Measurements from ENCODE around the gene RAB23. TPM values are rescaled to one million over a fixed set of nuclear protein-coding genes. Genes with fewer than 3 reads are reported as not detected.

Gene RAB23
- total and polyA plus RNA-seq, 2 of the 8 experiments (the other 6 are each of a cell fraction or from before 2014, with no cell fraction given) = 6.5 to 17.2 TPM

GRCh38 chr6:57143690-57144089 is 78.4 kb downstream of the RAB23 start:
- H2BK5ac ChIP-seq (ENCODE audit: low read depth, low read length) = no peak overlapping the region
- H3K4me3 ChIP-seq (ENCODE audit: extremely low read depth in 1 of 4, insufficient read depth in 2 of 4, low read depth in 3 of 4, low read length in 4 of 4) = no peak overlapping the region
- no peaks in the 10 kb centered on the region for H3K79me1 ChIP-seq (ENCODE audit: low read depth, low read length)
- H3K27ac ChIP-seq (ENCODE audit: low read depth, low read length) = no peak overlapping the region
- H3K14ac ChIP-seq (ENCODE audit: insufficient read length) = no peak overlapping the region
- H3K79me2 ChIP-seq (ENCODE audit: control insufficient read depth in 1 of 2, insufficient read depth in 2 of 2, low read length in 2 of 2) = no peaks in the 10 kb centered on the region
- peaks cover 0 to 2% of the 10 kb centered on the region in 2 experiments for H4K20me1 ChIP-seq (replicated peaks in 1 of 2; ENCODE audit: control insufficient read depth in 1 of 2, insufficient read depth in 2 of 2, low read length in 2 of 2)
- no peak overlapping the region for H3K23ac ChIP-seq (ENCODE audit: insufficient read length)
- no peak overlapping the region for H2BK20ac ChIP-seq (ENCODE audit: low read length)
- H2BK12ac ChIP-seq (ENCODE audit: low read depth, low read length) = no peak overlapping the region
- no peak overlapping the region for H4K8ac ChIP-seq (ENCODE audit: extremely low read depth, insufficient read depth, low read length)
- ChIA-PET POLR2A (ENCODE audit: partially characterized antibody) (no interaction called here), CTCF (ENCODE audit: partially characterized antibody) (no interaction called here)
- H2AFZ ChIP-seq (ENCODE audit: low read length) = no peak overlapping the region
- no peak overlapping the region for H2BK15ac ChIP-seq (ENCODE audit: low read length)
- H3K56ac ChIP-seq (replicated peaks; ENCODE audit: insufficient read length, low read depth, low read length) = no peak overlapping the region
- no peak overlapping the region for H3K4ac ChIP-seq (replicated peaks; ENCODE audit: insufficient read length, low read depth, low read length)
- H2AK5ac ChIP-seq (ENCODE audit: low read depth, low read length) = no peak overlapping the region
- no peak overlapping the region for H4K5ac ChIP-seq (ENCODE audit: insufficient read length, low read depth, low read length)
- no peak overlapping the region for H3K9ac ChIP-seq (replicated peaks in 1 of 4; ENCODE audit: extremely low read depth in 1 of 4, low read depth in 3 of 4, low read length in 3 of 4)
- DNase-seq (ENCODE audit: low read depth in 1 of 2, low spot score in 2 of 2) (no peak), FAIRE-seq (no peak)
- no peak overlapping the region for H2BK120ac ChIP-seq (replicated peaks; ENCODE audit: low read depth, low read length)
- H3K36me3 ChIP-seq (ENCODE audit: control insufficient read depth in 2 of 4, insufficient read depth in 4 of 4, low read length in 3 of 4) = peaks cover 0 to 28% (median 11%) of the 10 kb centered on the region in 4 experiments; a peak in 5 of 8 replicates
- WGBS, 2 experiments (ENCODE audit: extremely low coverage in 1 of 2, insufficient coverage in 1 of 2, insufficient read length in 1 of 2, insufficient replicate concordance in 2 of 2, low coverage in 1 of 2, low lambda C conversion rate in 2 of 2, missing lambda C conversion rate in 1 of 2) = 91% methylated on average over 1 of the region's 1 CpG; no CpG with 5 or more reads in 1 of the 2 experiments
- H3K4me2 ChIP-seq (ENCODE audit: insufficient read depth in 1 of 2, low read depth in 2 of 2, low read length in 2 of 2) = no peak overlapping the region
- no peak overlapping the region for H3K18ac ChIP-seq (ENCODE audit: extremely low read depth, low read length)
- H3K27me3 ChIP-seq (replicated peaks in 1 of 4; ENCODE audit: control insufficient read depth in 3 of 4, extremely low read depth in 1 of 4, insufficient read depth in 3 of 4, low read length in 3 of 4) = no peaks in the 10 kb centered on the region
- no peaks in the 10 kb centered on the region for H3K4me1 ChIP-seq (replicated peaks in 1 of 4; ENCODE audit: control insufficient read depth in 3 of 4, insufficient read depth in 4 of 4, low read length in 3 of 4)
- no peaks in the 10 kb centered on the region; the same call in 1 of the 2 replicates for H3K23me2 ChIP-seq (ENCODE audit: low read depth, low read length)
- no peak overlapping the region for H4K91ac ChIP-seq (replicated peaks; ENCODE audit: insufficient read length, low read length)
- no peaks in the 10 kb centered on the region for H3K9me3 ChIP-seq (ENCODE audit: insufficient read depth in 2 of 2, low read depth in 1 of 2, low read length in 1 of 2)
- no peak for TF ChIP-seq CHD2 (IDR thresholded peaks at IDR 0.05; ENCODE audit: low read length)
- TF ChIP-seq POLR2A (IDR thresholded peaks at IDR 0.05; ENCODE audit: control extremely low read depth in 1 of 2, low read depth in 2 of 2, low read length in 2 of 2) = no peak
- TF ChIP-seq POLR2AphosphoS5 (IDR thresholded peaks at IDR 0.05; ENCODE audit: low read depth, low read length) = no peak
- no peak for TF ChIP-seq RAD21 (IDR thresholded peaks at IDR 0.05 in 1 of 2, conservative IDR thresholded peaks at IDR 0.05 in 1 of 2; ENCODE audit: low read depth in 2 of 2, low read length in 2 of 2)
- no peak for TF ChIP-seq SUZ12 (IDR thresholded peaks at IDR 0.05; ENCODE audit: low read length)
- TF ChIP-seq SAP30 (IDR thresholded peaks at IDR 0.05; ENCODE audit: insufficient read depth, insufficient replicate concordance, low read length) = no peak
- no peak for TF ChIP-seq TBP (IDR thresholded peaks at IDR 0.05; ENCODE audit: low read depth, low read length)
- TF ChIP-seq TAF7 (optimal IDR thresholded peaks at IDR 0.05; ENCODE audit: borderline replicate concordance, low read depth, low read length) = no peak
- TF ChIP-seq RBBP5 (IDR thresholded peaks at IDR 0.05; ENCODE audit: borderline replicate concordance, low read depth, low read length) = no peak
- no peak for TF ChIP-seq JUN (IDR thresholded peaks at IDR 0.05; ENCODE audit: low read depth, low read length)
- TF ChIP-seq GTF2F1 (IDR thresholded peaks at IDR 0.05; ENCODE audit: borderline replicate concordance, low read depth, low read length) = no peak
- TF ChIP-seq SP4 (IDR thresholded peaks at IDR 0.05; ENCODE audit: low read length) = no peak
- TF ChIP-seq CTBP2 (IDR thresholded peaks at IDR 0.05; ENCODE audit: borderline replicate concordance, insufficient read depth, insufficient read length, low read length) = no peak
- no peak for TF ChIP-seq CHD1 (IDR thresholded peaks at IDR 0.05; ENCODE audit: low read depth, low read length)
- no peak for TF ChIP-seq GABPA (IDR thresholded peaks at IDR 0.05; ENCODE audit: borderline replicate concordance, insufficient read depth, low read length)
